ENCODE results near the gene PIK3C2A. TPM values are rescaled to one million over a fixed set of nuclear protein-coding genes. Genes with fewer than 3 reads are reported as not detected.

Gene PIK3C2A
- total and polyA plus RNA-seq, 2 of the 13 experiments (the other 11 are each of a cell fraction or from before 2014, with no cell fraction given): 27.5 to 49.9 TPM

GRCh38 chr11:17207317-17208256 lies at the start of gene PIK3C2A (continued):
- TF ChIP-seq, protein P1, sequence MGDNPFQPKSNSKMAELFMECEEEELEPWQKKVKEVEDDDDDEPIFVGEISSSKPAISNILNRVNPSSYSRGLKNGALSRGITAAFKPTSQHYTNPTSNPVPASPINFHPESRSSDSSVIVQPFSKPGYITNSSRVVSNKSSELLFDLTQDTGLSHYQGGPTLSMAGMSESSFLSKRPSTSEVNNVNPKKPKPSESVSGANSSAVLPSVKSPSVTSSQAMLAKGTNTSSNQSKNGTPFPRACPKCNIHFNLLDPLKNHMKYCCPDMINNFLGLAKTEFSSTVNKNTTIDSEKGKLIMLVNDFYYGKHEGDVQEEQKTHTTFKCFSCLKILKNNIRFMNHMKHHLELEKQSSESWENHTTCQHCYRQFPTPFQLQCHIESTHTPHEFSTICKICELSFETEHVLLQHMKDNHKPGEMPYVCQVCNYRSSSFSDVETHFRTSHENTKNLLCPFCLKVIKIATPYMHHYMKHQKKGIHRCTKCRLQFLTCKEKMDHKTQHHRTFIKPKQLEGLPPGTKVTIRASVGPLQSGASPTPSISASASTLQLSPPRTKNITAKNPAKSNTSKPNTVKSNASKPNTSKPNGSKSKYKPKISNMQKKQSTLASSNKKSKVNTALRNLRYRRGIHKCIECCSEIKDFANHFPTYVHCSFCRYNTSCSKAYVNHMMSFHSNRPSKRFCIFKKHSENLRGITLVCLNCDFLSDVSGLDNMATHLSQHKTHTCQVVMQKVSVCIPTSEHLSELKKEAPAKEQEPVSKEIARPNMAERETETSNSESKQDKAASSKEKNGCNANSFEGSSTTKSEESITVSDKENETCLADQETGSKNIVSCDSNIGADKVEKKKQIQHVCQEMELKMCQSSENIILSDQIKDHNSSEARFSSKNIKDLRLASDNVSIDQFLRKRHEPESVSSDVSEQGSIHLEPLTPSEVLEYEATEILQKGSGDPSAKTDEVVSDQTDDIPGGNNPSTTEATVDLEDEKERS (CRISPR knock-in tag; IDR thresholded peaks at IDR 0.05): peak; percentile 98
- TF ChIP-seq U2AF1 (optimal IDR thresholded peaks at IDR 0.05; ENCODE audit: low read depth, low read length): no peak
- TF ChIP-seq CHCHD3 (CRISPR knock-in tag; IDR thresholded peaks at IDR 0.05): no peak
- TF ChIP-seq ZNF331 (CRISPR knock-in tag; IDR thresholded peaks at IDR 0.05): peak; percentile 8; the same call in 1 of the 2 replicates
- peak; percentile 31; the same call in 1 of the 2 replicates for TF ChIP-seq GLI4 (CRISPR knock-in tag; IDR thresholded peaks at IDR 0.05; ENCODE audit: borderline replicate concordance)
- no peak for TF ChIP-seq NR3C1 (CRISPR knock-in tag; IDR thresholded peaks at IDR 0.05)
- no peak for TF ChIP-seq ZNF513 (CRISPR knock-in tag; conservative IDR thresholded peaks at IDR 0.05)
- TF ChIP-seq MTA3 (CRISPR knock-in tag; IDR thresholded peaks at IDR 0.05): no peak
- TF ChIP-seq, protein P2, sequence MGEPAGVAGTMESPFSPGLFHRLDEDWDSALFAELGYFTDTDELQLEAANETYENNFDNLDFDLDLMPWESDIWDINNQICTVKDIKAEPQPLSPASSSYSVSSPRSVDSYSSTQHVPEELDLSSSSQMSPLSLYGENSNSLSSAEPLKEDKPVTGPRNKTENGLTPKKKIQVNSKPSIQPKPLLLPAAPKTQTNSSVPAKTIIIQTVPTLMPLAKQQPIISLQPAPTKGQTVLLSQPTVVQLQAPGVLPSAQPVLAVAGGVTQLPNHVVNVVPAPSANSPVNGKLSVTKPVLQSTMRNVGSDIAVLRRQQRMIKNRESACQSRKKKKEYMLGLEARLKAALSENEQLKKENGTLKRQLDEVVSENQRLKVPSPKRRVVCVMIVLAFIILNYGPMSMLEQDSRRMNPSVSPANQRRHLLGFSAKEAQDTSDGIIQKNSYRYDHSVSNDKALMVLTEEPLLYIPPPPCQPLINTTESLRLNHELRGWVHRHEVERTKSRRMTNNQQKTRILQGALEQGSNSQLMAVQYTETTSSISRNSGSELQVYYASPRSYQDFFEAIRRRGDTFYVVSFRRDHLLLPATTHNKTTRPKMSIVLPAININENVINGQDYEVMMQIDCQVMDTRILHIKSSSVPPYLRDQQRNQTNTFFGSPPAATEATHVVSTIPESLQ (CRISPR knock-in tag; conservative IDR thresholded peaks at IDR 0.05): no peak
- peak; percentile 91 for TF ChIP-seq ZFY (CRISPR knock-in tag; IDR thresholded peaks at IDR 0.05)
- TF ChIP-seq POLR2A (IDR thresholded peaks at IDR 0.05; ENCODE audit: insufficient read depth in 1 of 2, low read depth in 2 of 2, low read length in 2 of 2): peak; percentile 98
- no peak for TF ChIP-seq SSRP1 (CRISPR knock-in tag; IDR thresholded peaks at IDR 0.05)
- TF ChIP-seq STAT6 (CRISPR knock-in tag; IDR thresholded peaks at IDR 0.05; ENCODE audit: borderline replicate concordance): no peak
- TF ChIP-seq ZBTB43 (CRISPR knock-in tag; conservative IDR thresholded peaks at IDR 0.05): no peak
- peak; percentile 81 for TF ChIP-seq RXRA (CRISPR knock-in tag; IDR thresholded peaks at IDR 0.05)

Measured in HepG2 (cell line).